ENCODE data around the gene VGLL4. TPM values are rescaled to one million over a fixed set of nuclear protein-coding genes. Genes with fewer than 3 reads are reported as not detected.

The VGLL4 gene
- polyA plus RNA-seq, 2 of the 4 experiments (the other 2 are of a cell fraction) = 24.7 to 28.1 TPM

DNA sequence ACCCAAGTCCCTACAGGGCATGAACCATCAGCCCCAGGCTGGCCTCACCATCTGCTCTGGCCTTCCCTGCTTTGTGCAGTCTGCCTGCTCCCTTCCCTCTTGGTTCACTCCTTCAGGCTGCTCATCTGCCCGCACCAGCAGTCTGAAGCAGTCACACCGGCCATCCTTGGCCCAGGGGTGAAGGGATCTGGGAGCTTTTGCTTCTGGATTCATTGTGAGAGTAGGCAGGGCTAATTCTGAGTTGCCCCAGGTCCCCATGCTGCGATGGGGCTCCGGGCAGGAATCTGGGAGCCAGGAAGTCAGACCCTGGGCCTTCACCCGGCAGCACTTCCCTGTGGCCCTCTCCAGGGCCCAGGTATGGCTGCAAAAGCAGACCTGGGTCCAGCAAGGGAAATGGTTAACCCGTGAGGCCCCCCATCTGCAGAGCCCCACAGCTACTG, 99.7 kb downstream of the VGLL4 start:
- ChIA-PET CTCF (no interaction called here), POLR2A (no interaction called here)
- H3K4me1 ChIP-seq = no peaks in the 10 kb centered on the region
- DNase-seq (ENCODE audit: low read depth in 1 of 2, low spot score in 1 of 2) = no peak
- TF ChIP-seq ZC3H11A (IDR thresholded peaks at IDR 0.05) (no peak), GATA3 (IDR thresholded peaks at IDR 0.05; ENCODE audit: borderline replicate concordance) (no peak), ZFP36 (IDR thresholded peaks at IDR 0.05; ENCODE audit: borderline replicate concordance, partially characterized antibody) (no peak), RAD21 (conservative IDR thresholded peaks at IDR 0.05 in 1 of 2, IDR thresholded peaks at IDR 0.05 in 1 of 2) (no peak), NFE2L2 (conservative IDR thresholded peaks at IDR 0.05; ENCODE audit: low read length) (no peak)
- TF ChIP-seq, protein P1, sequence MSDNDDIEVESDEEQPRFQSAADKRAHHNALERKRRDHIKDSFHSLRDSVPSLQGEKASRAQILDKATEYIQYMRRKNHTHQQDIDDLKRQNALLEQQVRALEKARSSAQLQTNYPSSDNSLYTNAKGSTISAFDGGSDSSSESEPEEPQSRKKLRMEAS (IDR thresholded peaks at IDR 0.05) = no peak
- WGBS (ENCODE audit: missing lambda C conversion rate) = 82% methylated on average over 6 of the region's 6 CpGs
- no peak overlapping the region for H3K27ac ChIP-seq
- no peaks in the 10 kb centered on the region for H3K9me3 ChIP-seq
- no peak for ATAC-seq
- no peak for FAIRE-seq
- H3K4me3 ChIP-seq = no peak overlapping the region
- H3K4me2 ChIP-seq = no peak overlapping the region

DNA sequence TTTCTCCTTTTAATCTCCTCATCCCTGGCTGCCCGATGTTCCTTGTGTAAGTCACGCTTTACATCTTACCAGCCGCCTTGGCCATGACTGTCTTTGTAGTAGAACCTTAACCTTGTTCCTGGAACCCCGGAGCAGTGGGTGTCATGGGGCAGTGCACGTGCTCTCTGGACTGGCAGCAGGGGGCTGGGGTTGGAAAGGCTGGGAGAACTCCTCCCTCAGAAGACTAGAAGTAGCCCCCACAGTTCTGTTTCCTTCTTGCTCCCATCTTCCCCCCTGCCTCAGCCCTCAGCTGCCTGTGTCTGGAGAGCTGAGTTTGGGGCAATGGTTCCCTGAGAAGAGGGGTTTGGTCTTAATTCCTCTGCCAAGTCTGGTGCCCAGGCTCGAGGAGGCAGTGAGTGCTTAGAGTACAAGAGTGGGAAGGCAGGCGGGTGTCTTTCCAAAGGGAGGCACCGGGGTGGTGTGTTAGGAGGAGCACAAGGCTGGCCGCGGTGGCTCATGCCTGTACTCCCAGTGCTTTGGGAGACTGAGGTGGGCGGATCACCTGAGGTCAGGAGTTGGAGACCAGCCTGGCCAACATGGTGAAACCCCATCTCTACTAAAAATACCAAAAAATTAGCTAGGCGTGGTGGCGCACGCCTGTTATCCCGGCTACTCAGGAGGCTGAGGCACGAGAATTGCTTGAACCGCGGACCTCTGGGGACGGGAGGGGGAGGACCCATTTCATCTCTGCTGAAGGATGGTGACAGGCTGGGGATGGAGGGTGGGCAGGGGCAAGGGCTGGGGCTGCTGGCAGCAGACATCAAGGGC, 100.4 kb downstream of the VGLL4 start:
- no peak for FAIRE-seq
- Histone ChIP-seq H3K4me3 (no peak overlapping the region), H3K27ac (no peak overlapping the region), H3K4me1 (no peaks in the 10 kb centered on the region), H3K4me2 (no peak overlapping the region), H3K9me3 (no peaks in the 10 kb centered on the region)
- POLR2A ChIA-PET = no interaction called here
- CTCF ChIA-PET = interaction anchor here (1.2 to 1.4 kb wide), 2 partner anchors 9 to 164 kb away, joined by 3 to 4 read pairs; no protein-coding TSS in a partner anchor
- 91% methylated on average over 19 of the region's 19 CpGs for WGBS (ENCODE audit: missing lambda C conversion rate)
- no peak for ATAC-seq
- DNase-seq (ENCODE audit: low read depth in 1 of 2, low spot score in 1 of 2) = no peak
- TF ChIP-seq CBX8 (IDR thresholded peaks at IDR 0.05) = no peak
- TF ChIP-seq MAZ (IDR thresholded peaks at IDR 0.05; ENCODE audit: borderline replicate concordance, low read depth, low read length) = no peak
- TF ChIP-seq, protein P2, sequence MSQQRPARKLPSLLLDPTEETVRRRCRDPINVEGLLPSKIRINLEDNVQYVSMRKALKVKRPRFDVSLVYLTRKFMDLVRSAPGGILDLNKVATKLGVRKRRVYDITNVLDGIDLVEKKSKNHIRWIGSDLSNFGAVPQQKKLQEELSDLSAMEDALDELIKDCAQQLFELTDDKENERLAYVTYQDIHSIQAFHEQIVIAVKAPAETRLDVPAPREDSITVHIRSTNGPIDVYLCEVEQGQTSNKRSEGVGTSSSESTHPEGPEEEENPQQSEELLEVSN (IDR thresholded peaks at IDR 0.05; ENCODE audit: borderline replicate concordance, low read depth) = no peak
- TF ChIP-seq EP300 (IDR thresholded peaks at IDR 0.05) = no peak
- no peak for TF ChIP-seq NPAS2 (CRISPR knock-in tag; IDR thresholded peaks at IDR 0.05; ENCODE audit: borderline replicate concordance)
- TF ChIP-seq, protein P3, sequence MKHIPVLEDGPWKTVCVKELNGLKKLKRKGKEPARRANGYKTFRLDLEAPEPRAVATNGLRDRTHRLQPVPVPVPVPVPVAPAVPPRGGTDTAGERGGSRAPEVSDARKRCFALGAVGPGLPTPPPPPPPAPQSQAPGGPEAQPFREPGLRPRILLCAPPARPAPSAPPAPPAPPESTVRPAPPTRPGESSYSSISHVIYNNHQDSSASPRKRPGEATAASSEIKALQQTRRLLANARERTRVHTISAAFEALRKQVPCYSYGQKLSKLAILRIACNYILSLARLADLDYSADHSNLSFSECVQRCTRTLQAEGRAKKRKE (CRISPR knock-in tag; IDR thresholded peaks at IDR 0.05; ENCODE audit: low read depth) = no peak
- TF ChIP-seq RCOR1 (IDR thresholded peaks at IDR 0.05; ENCODE audit: low read depth, low read length) = no peak
- TF ChIP-seq FOSL2 (IDR thresholded peaks at IDR 0.05) = no peak
- TF ChIP-seq FOSL2 (CRISPR knock-in tag; IDR thresholded peaks at IDR 0.05) = no peak
- TF ChIP-seq HOXA7 (CRISPR knock-in tag; IDR thresholded peaks at IDR 0.05) = no peak
- TF ChIP-seq, protein P1 (IDR thresholded peaks at IDR 0.05) = no peak
- no peak for TF ChIP-seq NR3C1 (IDR thresholded peaks at IDR 0.05)
- no peak for TF ChIP-seq EHMT2 (IDR thresholded peaks at IDR 0.05; ENCODE audit: low read depth)
- no peak for TF ChIP-seq RFX5 (IDR thresholded peaks at IDR 0.05)
- no peak for TF ChIP-seq KDM5A (IDR thresholded peaks at IDR 0.05)
- TF ChIP-seq, protein P4, sequence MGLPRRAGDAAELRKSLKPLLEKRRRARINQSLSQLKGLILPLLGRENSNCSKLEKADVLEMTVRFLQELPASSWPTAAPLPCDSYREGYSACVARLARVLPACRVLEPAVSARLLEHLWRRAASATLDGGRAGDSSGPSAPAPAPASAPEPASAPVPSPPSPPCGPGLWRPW (IDR thresholded peaks at IDR 0.05) = no peak

DNA sequence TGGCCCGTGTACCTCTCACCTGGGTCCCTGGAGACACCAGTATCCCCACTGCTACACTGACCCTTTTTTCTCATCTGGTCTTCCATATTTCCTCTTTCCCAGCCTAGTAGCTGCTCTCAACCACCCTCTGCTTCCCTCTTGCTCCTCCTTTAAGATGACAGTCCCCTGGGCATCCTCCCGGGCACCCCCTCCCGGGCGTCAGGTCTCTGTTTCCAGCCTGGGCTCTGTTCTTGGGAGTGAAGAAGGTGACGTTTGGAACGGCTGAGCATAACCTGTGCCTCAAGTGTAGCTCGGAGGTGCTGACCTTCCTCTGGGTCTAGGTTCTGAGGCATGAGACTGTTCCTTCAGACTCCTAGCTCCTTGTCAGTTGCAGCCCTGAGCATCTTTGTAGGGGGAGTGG, 101.2 kb downstream of the VGLL4 start:
- WGBS (ENCODE audit: missing lambda C conversion rate) = 88% methylated on average over 7 of the region's 7 CpGs
- no peaks in the 10 kb centered on the region for H3K9me3 ChIP-seq
- H3K4me2 ChIP-seq = no peak overlapping the region
- DNase-seq (ENCODE audit: low read depth in 1 of 2, low spot score in 1 of 2) (no peak), ATAC-seq (no peak), FAIRE-seq (no peak)
- CTCF ChIA-PET = interaction anchor here (1.2 to 1.4 kb wide), 2 partner anchors 10 to 163 kb away, joined by 3 to 4 read pairs; no protein-coding TSS in a partner anchor
- TF ChIP-seq EP300 (IDR thresholded peaks at IDR 0.05) (no peak), ZC3H11A (IDR thresholded peaks at IDR 0.05) (no peak), CHD2 (IDR thresholded peaks at IDR 0.05; ENCODE audit: low read length, partially characterized antibody) (no peak), PHF8 (IDR thresholded peaks at IDR 0.05; ENCODE audit: borderline replicate concordance, low read depth) (no peak), MYC (IDR thresholded peaks at IDR 0.05; ENCODE audit: borderline replicate concordance, low read length) (no peak)
- TF ChIP-seq, protein P5, sequence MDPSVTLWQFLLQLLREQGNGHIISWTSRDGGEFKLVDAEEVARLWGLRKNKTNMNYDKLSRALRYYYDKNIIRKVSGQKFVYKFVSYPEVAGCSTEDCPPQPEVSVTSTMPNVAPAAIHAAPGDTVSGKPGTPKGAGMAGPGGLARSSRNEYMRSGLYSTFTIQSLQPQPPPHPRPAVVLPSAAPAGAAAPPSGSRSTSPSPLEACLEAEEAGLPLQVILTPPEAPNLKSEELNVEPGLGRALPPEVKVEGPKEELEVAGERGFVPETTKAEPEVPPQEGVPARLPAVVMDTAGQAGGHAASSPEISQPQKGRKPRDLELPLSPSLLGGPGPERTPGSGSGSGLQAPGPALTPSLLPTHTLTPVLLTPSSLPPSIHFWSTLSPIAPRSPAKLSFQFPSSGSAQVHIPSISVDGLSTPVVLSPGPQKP (IDR thresholded peaks at IDR 0.05; ENCODE audit: low read depth, low read length) = no peak
- TF ChIP-seq, protein P2 (IDR thresholded peaks at IDR 0.05; ENCODE audit: borderline replicate concordance, low read depth) = no peak
- no peak overlapping the region for H3K27ac ChIP-seq
- POLR2A ChIA-PET = no interaction called here
- no peak overlapping the region for H3K4me3 ChIP-seq
- no peaks in the 10 kb centered on the region for H3K4me1 ChIP-seq

Data from A549 (cell line).